Measurements from ENCODE around the gene TTC1.

TTC1 gene

DNA sequence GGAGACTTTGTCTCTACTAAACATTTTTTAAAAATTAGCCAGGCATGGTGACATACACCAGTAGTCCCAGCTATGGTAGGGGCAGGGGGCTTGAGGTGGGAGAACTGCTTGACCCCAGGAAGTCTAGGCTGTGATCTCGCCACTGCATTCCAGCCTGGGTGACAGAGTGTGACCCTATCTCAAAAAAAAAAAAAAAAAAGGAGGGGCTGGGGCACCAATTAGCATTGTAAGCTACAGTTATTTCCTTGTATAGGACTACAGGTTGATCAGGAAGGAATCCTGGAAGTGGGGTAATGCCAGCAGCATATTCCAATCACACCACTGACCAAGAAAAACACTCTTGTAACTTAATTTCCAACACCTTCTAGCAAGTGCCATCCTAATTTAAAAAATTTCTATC is 78.3 kb downstream of the TTC1 start:
- no peak for DNase-seq (ENCODE audit: low read depth, low spot score)
- no peak for TF ChIP-seq SUZ12 (IDR thresholded peaks at IDR 0.05; ENCODE audit: extremely low read depth, insufficient read depth, insufficient read length)
- no peak for TF ChIP-seq ZNF274 (IDR thresholded peaks at IDR 0.05; ENCODE audit: low read depth, low read length)
- no peak for TF ChIP-seq YY1 (IDR thresholded peaks at IDR 0.05; ENCODE audit: insufficient read depth, insufficient read length)
- H3K4me1 ChIP-seq (ENCODE audit: insufficient read depth, insufficient read length), result no peaks in the 10 kb centered on the region
- H3K36me3 ChIP-seq (ENCODE audit: insufficient read depth, insufficient read length, low read length), result peaks cover 4% of the 10 kb centered on the region
- H3K9ac ChIP-seq (ENCODE audit: insufficient read length, low read depth), result no peak overlapping the region
- H3K4me3 ChIP-seq (ENCODE audit: insufficient read length, low read depth), result no peak overlapping the region
- no peaks in the 10 kb centered on the region for H3K9me3 ChIP-seq (ENCODE audit: insufficient read depth, low read length)
- H3K27me3 ChIP-seq (ENCODE audit: insufficient read depth, insufficient read length), result no peaks in the 10 kb centered on the region

DNA sequence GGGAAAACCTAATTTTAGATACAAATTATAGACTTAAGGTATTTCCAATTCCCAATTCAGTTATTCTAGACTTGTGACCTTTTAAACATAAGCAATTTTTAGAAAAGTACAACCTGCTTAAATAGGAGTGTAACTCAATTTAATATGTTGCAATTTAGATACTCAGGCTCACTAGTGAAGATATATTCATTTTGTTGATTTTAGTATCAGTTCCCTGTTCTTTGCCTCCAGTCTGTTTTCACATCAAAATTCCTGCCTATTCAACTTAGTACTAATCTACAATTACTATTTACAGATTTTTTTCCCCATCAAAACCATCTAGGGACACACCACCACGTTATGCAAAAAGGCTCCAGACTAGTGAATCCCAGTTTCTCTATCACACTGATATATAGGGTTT is 79.9 kb downstream of the TTC1 start:
- Histone ChIP-seq H3K36me3 (ENCODE audit: insufficient read depth, insufficient read length, low read length) (peaks cover 20% of the 10 kb centered on the region), H3K4me3 (ENCODE audit: insufficient read length, low read depth) (no peak overlapping the region), H3K27me3 (ENCODE audit: insufficient read depth, insufficient read length) (no peaks in the 10 kb centered on the region), H3K9me3 (ENCODE audit: insufficient read depth, low read length) (no peaks in the 10 kb centered on the region), H3K9ac (ENCODE audit: insufficient read length, low read depth) (no peak overlapping the region), H3K4me1 (ENCODE audit: insufficient read depth, insufficient read length) (no peaks in the 10 kb centered on the region)
- DNase-seq (ENCODE audit: low read depth, low spot score), result no peak
- TF ChIP-seq ZNF274 (IDR thresholded peaks at IDR 0.05; ENCODE audit: low read depth, low read length) (no peak), YY1 (IDR thresholded peaks at IDR 0.05; ENCODE audit: insufficient read depth, insufficient read length) (no peak), SUZ12 (IDR thresholded peaks at IDR 0.05; ENCODE audit: extremely low read depth, insufficient read depth, insufficient read length) (no peak)

DNA sequence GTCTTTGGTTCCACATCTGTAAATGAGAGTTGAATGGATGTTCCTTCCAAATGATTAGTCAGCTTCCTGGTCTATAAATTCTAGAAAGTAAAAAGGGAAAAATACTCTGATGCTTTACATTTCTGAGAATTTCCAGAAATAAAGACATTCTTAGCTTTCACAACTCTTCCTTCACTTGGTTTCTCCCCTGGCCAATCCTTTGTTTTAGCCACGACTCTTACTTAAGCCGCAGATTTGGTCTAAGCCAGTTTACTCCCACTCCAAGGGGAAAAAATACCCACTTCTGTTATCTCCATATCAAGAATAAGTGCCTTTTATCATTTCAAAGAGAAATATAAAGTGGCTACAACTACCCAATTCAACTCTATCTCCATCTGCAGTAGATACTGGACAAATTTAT is 80.6 kb downstream of the TTC1 start:
- no peak for DNase-seq (ENCODE audit: low read depth, low spot score)
- H3K9ac ChIP-seq (ENCODE audit: insufficient read length, low read depth), result no peak overlapping the region
- TF ChIP-seq YY1 (IDR thresholded peaks at IDR 0.05; ENCODE audit: insufficient read depth, insufficient read length), result no peak
- TF ChIP-seq SUZ12 (IDR thresholded peaks at IDR 0.05; ENCODE audit: extremely low read depth, insufficient read depth, insufficient read length), result no peak
- no peak for TF ChIP-seq ZNF274 (IDR thresholded peaks at IDR 0.05; ENCODE audit: low read depth, low read length)
- no peaks in the 10 kb centered on the region for H3K4me1 ChIP-seq (ENCODE audit: insufficient read depth, insufficient read length)
- H3K4me3 ChIP-seq (ENCODE audit: insufficient read length, low read depth), result no peak overlapping the region
- H3K36me3 ChIP-seq (ENCODE audit: insufficient read depth, insufficient read length, low read length), result peaks cover 22% of the 10 kb centered on the region
- no peaks in the 10 kb centered on the region for H3K27me3 ChIP-seq (ENCODE audit: insufficient read depth, insufficient read length)
- H3K9me3 ChIP-seq (ENCODE audit: insufficient read depth, low read length), result no peaks in the 10 kb centered on the region

DNA sequence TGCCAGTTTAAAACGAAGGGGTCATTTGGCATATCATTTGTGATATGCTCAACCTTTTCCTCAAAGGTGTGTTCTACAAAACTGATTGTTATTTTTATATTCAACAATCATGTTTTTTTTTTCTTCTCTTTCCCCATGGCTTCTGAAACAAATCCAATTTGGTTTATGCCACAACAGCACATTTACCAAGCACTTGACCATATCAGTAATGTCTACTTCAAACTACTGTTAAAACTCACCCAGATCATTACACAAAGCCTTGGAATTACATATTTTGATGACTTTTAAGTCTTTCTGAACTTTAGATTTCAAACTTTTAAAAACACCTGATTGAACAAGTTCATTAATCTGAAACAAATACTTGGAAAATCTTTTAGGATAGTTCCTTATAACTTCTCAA is 81.1 kb downstream of the TTC1 start:
- DNase-seq (ENCODE audit: low read depth, low spot score), result no peak

DNA sequence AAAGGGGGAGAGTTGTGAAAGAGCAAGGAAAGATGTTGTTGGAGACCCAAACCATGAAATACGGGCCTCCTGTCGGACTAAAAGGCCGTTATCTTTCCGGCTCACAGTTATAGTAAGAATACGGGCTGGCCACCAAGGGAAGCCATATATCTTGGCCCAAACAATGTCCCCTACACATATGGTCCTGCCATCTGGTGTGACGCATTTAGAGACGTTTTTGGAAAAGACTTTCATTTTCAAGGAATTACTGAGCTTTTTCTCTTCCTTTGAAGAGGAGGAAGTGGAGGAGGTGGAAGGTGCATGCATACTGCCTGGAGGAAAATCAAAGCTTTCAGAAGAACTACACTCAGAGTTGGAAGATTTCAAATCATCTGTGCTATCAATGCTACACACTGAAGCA is 83.6 kb downstream of the TTC1 start:
- H3K9me3 ChIP-seq (ENCODE audit: insufficient read depth, low read length), result no peaks in the 10 kb centered on the region
- H3K36me3 ChIP-seq (ENCODE audit: insufficient read depth, insufficient read length, low read length), result peaks cover 28% of the 10 kb centered on the region
- no peak for DNase-seq (ENCODE audit: low read depth, low spot score)
- H3K9ac ChIP-seq (ENCODE audit: insufficient read length, low read depth), result no peak overlapping the region
- H3K27me3 ChIP-seq (ENCODE audit: insufficient read depth, insufficient read length), result no peaks in the 10 kb centered on the region
- no peak overlapping the region for H3K4me3 ChIP-seq (ENCODE audit: insufficient read length, low read depth)
- no peaks in the 10 kb centered on the region for H3K4me1 ChIP-seq (ENCODE audit: insufficient read depth, insufficient read length)
- TF ChIP-seq SUZ12 (IDR thresholded peaks at IDR 0.05; ENCODE audit: extremely low read depth, insufficient read depth, insufficient read length) (no peak), ZNF274 (IDR thresholded peaks at IDR 0.05; ENCODE audit: low read depth, low read length) (no peak), YY1 (IDR thresholded peaks at IDR 0.05; ENCODE audit: insufficient read depth, insufficient read length) (no peak)

More for the DNA sequence above, 81.1 kb downstream of the TTC1 start:
- Histone ChIP-seq H3K9ac (ENCODE audit: insufficient read length, low read depth) (no peak overlapping the region), H3K36me3 (ENCODE audit: insufficient read depth, insufficient read length, low read length) (peaks cover 22% of the 10 kb centered on the region), H3K4me1 (ENCODE audit: insufficient read depth, insufficient read length) (no peaks in the 10 kb centered on the region), H3K4me3 (ENCODE audit: insufficient read length, low read depth) (no peak overlapping the region), H3K9me3 (ENCODE audit: insufficient read depth, low read length) (no peaks in the 10 kb centered on the region), H3K27me3 (ENCODE audit: insufficient read depth, insufficient read length) (no peaks in the 10 kb centered on the region)
- no peak for TF ChIP-seq ZNF274 (IDR thresholded peaks at IDR 0.05; ENCODE audit: low read depth, low read length)
- no peak for TF ChIP-seq SUZ12 (IDR thresholded peaks at IDR 0.05; ENCODE audit: extremely low read depth, insufficient read depth, insufficient read length)
- TF ChIP-seq YY1 (IDR thresholded peaks at IDR 0.05; ENCODE audit: insufficient read depth, insufficient read length), result no peak

DNA sequence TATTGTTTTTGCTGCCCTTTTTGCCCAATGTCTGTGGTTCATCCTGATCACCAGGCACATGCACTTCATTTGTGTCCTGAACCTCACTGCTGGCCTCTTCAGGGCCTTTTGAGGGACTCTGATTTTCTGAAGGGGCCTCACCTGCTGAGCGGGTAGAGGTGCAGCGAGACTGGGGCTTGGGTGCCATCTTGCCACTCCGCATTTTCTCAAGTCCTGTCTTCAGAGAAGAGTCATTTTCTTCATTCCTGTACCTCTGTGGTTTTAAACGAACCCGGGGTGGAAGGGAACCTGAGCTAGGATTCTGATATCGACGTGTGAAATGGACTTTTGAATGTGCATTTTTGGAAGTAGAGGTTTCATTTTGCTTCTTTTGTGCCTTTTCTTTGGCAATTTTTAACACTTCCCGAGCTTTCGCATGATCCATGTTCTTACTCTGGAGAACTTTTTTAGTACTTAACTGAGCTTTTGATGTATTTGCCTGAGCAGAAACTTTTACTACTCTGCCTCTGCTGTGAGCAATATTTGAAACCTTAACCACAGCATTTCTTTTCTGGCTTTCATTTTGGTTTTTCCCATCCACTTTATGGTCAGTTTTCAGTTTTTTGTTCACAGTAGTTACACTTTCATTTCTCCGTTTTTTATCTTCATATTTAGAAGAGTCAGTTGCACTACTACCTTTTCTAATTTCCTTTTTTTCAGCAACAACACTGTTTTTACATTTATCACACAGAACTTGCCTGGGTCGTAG is 84.2 kb downstream of the TTC1 start:
- TF ChIP-seq ZNF274 (IDR thresholded peaks at IDR 0.05; ENCODE audit: low read depth, low read length) (no peak), SUZ12 (IDR thresholded peaks at IDR 0.05; ENCODE audit: extremely low read depth, insufficient read depth, insufficient read length) (no peak), YY1 (IDR thresholded peaks at IDR 0.05; ENCODE audit: insufficient read depth, insufficient read length) (no peak)
- Histone ChIP-seq H3K9ac (ENCODE audit: insufficient read length, low read depth) (no peak overlapping the region), H3K4me1 (ENCODE audit: insufficient read depth, insufficient read length) (no peaks in the 10 kb centered on the region), H3K4me3 (ENCODE audit: insufficient read length, low read depth) (no peak overlapping the region), H3K36me3 (ENCODE audit: insufficient read depth, insufficient read length, low read length) (peaks cover 28% of the 10 kb centered on the region), H3K27me3 (ENCODE audit: insufficient read depth, insufficient read length) (no peaks in the 10 kb centered on the region), H3K9me3 (ENCODE audit: insufficient read depth, low read length) (no peaks in the 10 kb centered on the region)
- no peak for DNase-seq (ENCODE audit: low read depth, low spot score)

DNA sequence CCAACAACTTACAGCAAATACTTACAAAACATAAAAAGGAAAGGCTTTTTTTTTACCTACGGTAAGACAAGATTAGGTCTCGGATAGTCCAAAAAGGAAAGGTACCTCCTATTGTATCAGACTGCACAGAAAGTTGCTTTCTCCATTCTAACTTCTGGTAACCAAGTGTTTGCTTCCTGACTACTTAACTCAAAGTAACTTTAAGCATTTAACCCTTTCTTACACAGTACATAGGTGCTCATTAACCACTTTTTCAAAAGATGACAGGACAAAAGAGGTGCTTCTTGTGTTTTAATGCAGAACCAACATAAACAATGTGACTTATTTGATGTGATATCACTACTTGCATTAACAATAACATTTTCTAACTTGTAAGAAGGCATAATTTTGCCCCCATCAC is 87.2 kb downstream of the TTC1 start:
- TF ChIP-seq SUZ12 (IDR thresholded peaks at IDR 0.05; ENCODE audit: extremely low read depth, insufficient read depth, insufficient read length), result no peak
- TF ChIP-seq YY1 (IDR thresholded peaks at IDR 0.05; ENCODE audit: insufficient read depth, insufficient read length), result no peak
- no peak for TF ChIP-seq ZNF274 (IDR thresholded peaks at IDR 0.05; ENCODE audit: low read depth, low read length)
- Histone ChIP-seq H3K9me3 (ENCODE audit: insufficient read depth, low read length) (no peaks in the 10 kb centered on the region), H3K9ac (ENCODE audit: insufficient read length, low read depth) (no peak overlapping the region), H3K27me3 (ENCODE audit: insufficient read depth, insufficient read length) (no peaks in the 10 kb centered on the region), H3K4me1 (ENCODE audit: insufficient read depth, insufficient read length) (no peaks in the 10 kb centered on the region), H3K4me3 (ENCODE audit: insufficient read length, low read depth) (no peak overlapping the region), H3K36me3 (ENCODE audit: insufficient read depth, insufficient read length, low read length) (peaks cover 25% of the 10 kb centered on the region)
- no peak for DNase-seq (ENCODE audit: low read depth, low spot score)

All from NT2/D1 (cell line).